Subcutaneous preadipocyte (primary cell): ENCODE results near the gene ANKRD66. TPM values are rescaled to one million over a fixed set of nuclear protein-coding genes. Genes with fewer than 3 reads are reported as not detected.

Experiments used
- total RNA-seq: library from RNA; depleted of rRNA; stranded (reverse); fragments of >200 nt; gene quantifications from 2 replicates; pipeline ENCODE4 v1.2.3, GENCODE V29; 2012

The ANKRD66 gene
- not detected in 2 replicates for total RNA-seq

GRCh38 chr6:46746696-46747095, at the start of gene ANKRD66:
Gene ANKRD66, plus strand, starts transcription at chr6:46746933. Its CDS starts 5,016 bp downstream, at chr6:46751949.

GRCh38 chr6:46734867-46735719, 11.6 kb upstream of the ANKRD66 start, which contains the start of gene PLA2G7:
Gene PLA2G7, minus strand, starts transcription at chr6:46735375. Its CDS starts 12,484 bp downstream, at chr6:46722891.

DNA sequence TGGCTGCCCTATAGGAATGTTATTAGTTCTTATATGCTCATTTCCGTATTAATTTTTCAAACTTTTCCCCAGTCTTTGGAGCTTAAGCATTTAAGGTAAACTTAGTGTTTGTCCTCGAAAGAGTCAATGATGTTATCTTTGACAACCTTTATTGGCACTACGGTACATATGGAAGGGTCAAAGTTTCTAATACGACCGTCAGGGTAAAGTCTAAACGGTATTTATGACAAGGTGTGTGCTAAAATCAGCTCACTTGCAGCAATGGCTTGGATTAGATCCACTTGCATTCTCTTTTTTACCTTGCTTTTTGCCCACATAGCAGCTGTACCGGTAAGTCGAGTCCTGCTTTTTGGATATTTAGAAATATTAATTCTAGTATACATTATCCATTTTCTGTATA, 46.4 kb downstream of the ANKRD66 start, which contains the start of gene MEP1A:
Gene MEP1A (plus strand): TSS at position 252 of the 400 bp plus-strand sequence. CDS start 10 bp downstream, at position 262.

Other genes with a start within 250 kb of the ANKRD66 start
- gene CYP39A1, start 94.1 kb upstream of the ANKRD66 start, total RNA-seq: 0.37 and 0.39 TPM in 2 replicates
- 5.9 and 6.6 TPM in 2 replicates for gene SLC25A27, start 94.0 kb upstream of the ANKRD66 start, total RNA-seq
- gene TDRD6, start 59.0 kb upstream of the ANKRD66 start, total RNA-seq: under 0.01 and 0.20 TPM in 2 replicates
- not detected in 2 replicates for gene PLA2G7, start 11.6 kb upstream of the ANKRD66 start, total RNA-seq
- not detected in 2 replicates for gene MEP1A, start 46.5 kb downstream of the ANKRD66 start, total RNA-seq
- 0.37 TPM in 1 of 2 replicates, not detected in the other for gene ADGRF5, start 175.0 kb downstream of the ANKRD66 start, total RNA-seq